HG03039 (cell line): ENCODE measurements around the gene LRRC46.
A peak's percentile ranks its signal among the peaks of the same experiment; 100 is the strongest.

Experiments
- ATAC-seq: cut with Tn5 transposase; IDR thresholded peaks from one replicate; pipeline ENCODE4 v1.9.1; 2021; ENCODE audit warnings: mild to moderate bottlenecking, moderate library complexity; ENCODE audit not compliant: unreplicated experiment

LRRC46 gene

GRCh38 chr17:47831003-47831933 lies at the start of gene LRRC46, which contains the start of gene MRPL10:
Gene LRRC46 (plus strand): TSS chr17:47831670. CDS start chr17:47831990, 320 bp downstream.
Gene MRPL10 (minus strand): TSS chr17:47831541. CDS start chr17:47831511, 30 bp downstream.
- peak; percentile 72 for ATAC-seq

GRCh38 chr17:47785538-47786123 lies 45.8 kb upstream of the LRRC46 start:
- ATAC-seq, result no peak

GRCh38 chr17:47789611-47790561 lies 41.6 kb upstream of the LRRC46 start:
- no peak for ATAC-seq

- no peak for ATAC-seq
Measured at GRCh38 chr17:47791025-47791424, 40.4 kb upstream of the LRRC46 start.

GRCh38 chr17:47792457-47792856 lies 39.0 kb upstream of the LRRC46 start:
- ATAC-seq, result no peak

- no peak for ATAC-seq
Measured at GRCh38 chr17:47792979-47793378, 38.5 kb upstream of the LRRC46 start.

- no peak for ATAC-seq
Measured at GRCh38 chr17:47797797-47798196, 33.7 kb upstream of the LRRC46 start.

- ATAC-seq, result no peak
Measured at GRCh38 chr17:47800686-47801085, 30.8 kb upstream of the LRRC46 start.

GRCh38 chr17:47801176-47801765 lies 30.2 kb upstream of the LRRC46 start:
- ATAC-seq, result no peak

GRCh38 chr17:47801906-47802305 lies 29.6 kb upstream of the LRRC46 start:
- ATAC-seq, result no peak

- no peak for ATAC-seq
Measured at GRCh38 chr17:47802341-47803022, 29.0 kb upstream of the LRRC46 start.

GRCh38 chr17:47803201-47803600 lies 28.3 kb upstream of the LRRC46 start:
- ATAC-seq, result no peak

GRCh38 chr17:47803751-47804150 lies 27.7 kb upstream of the LRRC46 start:
- ATAC-seq, result no peak

- no peak for ATAC-seq
Measured at GRCh38 chr17:47804461-47804860, 27.0 kb upstream of the LRRC46 start.

GRCh38 chr17:47806026-47806912 lies 25.2 kb upstream of the LRRC46 start:
- no peak for ATAC-seq

- ATAC-seq, result no peak
Measured at GRCh38 chr17:47806913-47807255, 24.6 kb upstream of the LRRC46 start.

GRCh38 chr17:47807421-47807820 lies 24.0 kb upstream of the LRRC46 start:
- no peak for ATAC-seq

GRCh38 chr17:47808036-47808829 lies 23.2 kb upstream of the LRRC46 start:
- ATAC-seq, result no peak
